Measurements from ENCODE around the gene ANKIB1. TPM values are rescaled to one million over a fixed set of nuclear protein-coding genes. Genes with fewer than 3 reads are reported as not detected.

The ANKIB1 gene
- polyA plus RNA-seq, 12 donors = 20.0 to 55.0 (median 26.3) TPM; not detected in 1

GRCh38 chr7:92259062-92259461 lies 13.3 kb downstream of the ANKIB1 start:
- no peak for DNase-seq

- DNase-seq = no peak
Measured at GRCh38 chr7:92259610-92260247, 14.0 kb downstream of the ANKIB1 start.

- DNase-seq = no peak
Measured at GRCh38 chr7:92260248-92260781, 14.5 kb downstream of the ANKIB1 start.

- DNase-seq = no peak
Measured at GRCh38 chr7:92266415-92267241, 20.9 kb downstream of the ANKIB1 start.

- no peak for DNase-seq
Measured at GRCh38 chr7:92268921-92269320, 23.1 kb downstream of the ANKIB1 start.

GRCh38 chr7:92275327-92275726 lies 29.6 kb downstream of the ANKIB1 start:
- DNase-seq = no peak

- DNase-seq = no peak
Measured at GRCh38 chr7:92276460-92276864, 30.7 kb downstream of the ANKIB1 start.

- no peak for DNase-seq
Measured at GRCh38 chr7:92279396-92280031, 33.7 kb downstream of the ANKIB1 start.

GRCh38 chr7:92281031-92281430 lies 35.3 kb downstream of the ANKIB1 start:
- DNase-seq = no peak

GRCh38 chr7:92282221-92282814 lies 36.5 kb downstream of the ANKIB1 start:
- DNase-seq = no peak

- no peak for DNase-seq
Measured at GRCh38 chr7:92282930-92283329, 37.2 kb downstream of the ANKIB1 start.

GRCh38 chr7:92289321-92289720 lies 43.5 kb downstream of the ANKIB1 start:
- DNase-seq = no peak

- no peak for DNase-seq
Measured at GRCh38 chr7:92292981-92293380, 47.2 kb downstream of the ANKIB1 start.

- DNase-seq = no peak
Measured at GRCh38 chr7:92293896-92294590, 48.3 kb downstream of the ANKIB1 start.

- no peak for DNase-seq
Measured at GRCh38 chr7:92295391-92295790, 49.6 kb downstream of the ANKIB1 start.

GRCh38 chr7:92296235-92296634 lies 50.5 kb downstream of the ANKIB1 start:
- no peak for DNase-seq

GRCh38 chr7:92296880-92297445 lies 51.2 kb downstream of the ANKIB1 start:
- no peak for DNase-seq

GRCh38 chr7:92297736-92298135 lies 52.0 kb downstream of the ANKIB1 start:
- DNase-seq = no peak

- no peak for DNase-seq
Measured at GRCh38 chr7:92303761-92304160, 58.0 kb downstream of the ANKIB1 start.

- DNase-seq = no peak
Measured at GRCh38 chr7:92304406-92304893, 58.7 kb downstream of the ANKIB1 start.

GRCh38 chr7:92306153-92306552 lies 60.4 kb downstream of the ANKIB1 start:
- DNase-seq = no peak
